Measurements from ENCODE around the gene PAK4. TPM values are rescaled to one million over a fixed set of nuclear protein-coding genes. Genes with fewer than 3 reads are reported as not detected.

PAK4 gene
- total RNA-seq, 1 donor: 9.0 TPM

DNA sequence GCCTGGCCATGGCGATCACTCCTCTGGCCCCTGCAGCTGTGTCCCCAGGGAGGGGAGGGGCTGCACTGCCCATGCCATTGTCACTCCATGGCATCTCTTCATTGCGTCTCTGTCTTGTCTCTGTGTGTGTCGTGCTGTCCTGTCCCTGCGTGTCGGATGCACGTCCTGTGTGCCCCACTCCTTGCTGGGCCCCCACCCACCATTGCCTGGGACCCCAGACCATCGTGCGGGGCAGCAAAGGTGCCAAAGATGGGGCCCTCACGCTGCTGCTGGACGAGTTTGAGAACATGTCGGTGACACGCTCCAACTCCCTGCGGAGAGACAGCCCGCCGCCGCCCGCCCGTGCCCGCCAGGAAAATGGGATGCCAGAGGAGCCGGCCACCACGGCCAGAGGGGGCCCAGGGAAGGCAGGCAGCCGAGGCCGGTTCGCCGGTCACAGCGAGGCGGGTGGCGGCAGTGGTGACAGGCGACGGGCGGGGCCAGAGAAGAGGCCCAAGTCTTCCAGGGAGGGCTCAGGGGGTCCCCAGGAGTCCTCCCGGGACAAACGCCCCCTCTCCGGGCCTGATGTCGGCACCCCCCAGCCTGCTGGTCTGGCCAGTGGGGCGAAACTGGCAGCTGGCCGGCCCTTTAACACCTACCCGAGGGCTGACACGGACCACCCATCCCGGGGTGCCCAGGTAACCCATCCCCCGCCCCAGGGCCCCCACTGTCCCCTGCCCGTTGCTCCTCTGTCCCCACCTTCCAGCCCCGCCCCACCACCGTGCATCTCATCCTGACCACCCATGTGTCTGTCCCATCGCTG is 47.3 kb downstream of the PAK4 start:
- TF ChIP-seq, protein P1, sequence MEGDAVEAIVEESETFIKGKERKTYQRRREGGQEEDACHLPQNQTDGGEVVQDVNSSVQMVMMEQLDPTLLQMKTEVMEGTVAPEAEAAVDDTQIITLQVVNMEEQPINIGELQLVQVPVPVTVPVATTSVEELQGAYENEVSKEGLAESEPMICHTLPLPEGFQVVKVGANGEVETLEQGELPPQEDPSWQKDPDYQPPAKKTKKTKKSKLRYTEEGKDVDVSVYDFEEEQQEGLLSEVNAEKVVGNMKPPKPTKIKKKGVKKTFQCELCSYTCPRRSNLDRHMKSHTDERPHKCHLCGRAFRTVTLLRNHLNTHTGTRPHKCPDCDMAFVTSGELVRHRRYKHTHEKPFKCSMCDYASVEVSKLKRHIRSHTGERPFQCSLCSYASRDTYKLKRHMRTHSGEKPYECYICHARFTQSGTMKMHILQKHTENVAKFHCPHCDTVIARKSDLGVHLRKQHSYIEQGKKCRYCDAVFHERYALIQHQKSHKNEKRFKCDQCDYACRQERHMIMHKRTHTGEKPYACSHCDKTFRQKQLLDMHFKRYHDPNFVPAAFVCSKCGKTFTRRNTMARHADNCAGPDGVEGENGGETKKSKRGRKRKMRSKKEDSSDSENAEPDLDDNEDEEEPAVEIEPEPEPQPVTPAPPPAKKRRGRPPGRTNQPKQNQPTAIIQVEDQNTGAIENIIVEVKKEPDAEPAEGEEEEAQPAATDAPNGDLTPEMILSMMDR (IDR thresholded peaks at IDR 0.05; ENCODE audit: insufficient read depth, low read length): no peak
- DNase-seq (ENCODE audit: low read depth): no peak
- no peak overlapping the region for H3K4me3 ChIP-seq (ENCODE audit: low read depth, low read length)

DNA sequence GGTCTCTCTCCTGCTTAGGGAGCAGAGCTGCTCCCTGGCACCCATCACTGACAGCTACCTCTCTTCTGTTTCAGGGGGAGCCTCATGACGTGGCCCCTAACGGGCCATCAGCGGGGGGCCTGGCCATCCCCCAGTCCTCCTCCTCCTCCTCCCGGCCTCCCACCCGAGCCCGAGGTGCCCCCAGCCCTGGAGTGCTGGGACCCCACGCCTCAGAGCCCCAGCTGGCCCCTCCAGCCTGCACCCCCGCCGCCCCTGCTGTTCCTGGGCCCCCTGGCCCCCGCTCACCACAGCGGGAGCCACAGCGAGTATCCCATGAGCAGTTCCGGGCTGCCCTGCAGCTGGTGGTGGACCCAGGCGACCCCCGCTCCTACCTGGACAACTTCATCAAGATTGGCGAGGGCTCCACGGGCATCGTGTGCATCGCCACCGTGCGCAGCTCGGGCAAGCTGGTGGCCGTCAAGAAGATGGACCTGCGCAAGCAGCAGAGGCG is 48.0 kb downstream of the PAK4 start:
- DNase-seq (ENCODE audit: low read depth): no peak
- TF ChIP-seq, protein P1 (IDR thresholded peaks at IDR 0.05; ENCODE audit: insufficient read depth, low read length): no peak

DNA sequence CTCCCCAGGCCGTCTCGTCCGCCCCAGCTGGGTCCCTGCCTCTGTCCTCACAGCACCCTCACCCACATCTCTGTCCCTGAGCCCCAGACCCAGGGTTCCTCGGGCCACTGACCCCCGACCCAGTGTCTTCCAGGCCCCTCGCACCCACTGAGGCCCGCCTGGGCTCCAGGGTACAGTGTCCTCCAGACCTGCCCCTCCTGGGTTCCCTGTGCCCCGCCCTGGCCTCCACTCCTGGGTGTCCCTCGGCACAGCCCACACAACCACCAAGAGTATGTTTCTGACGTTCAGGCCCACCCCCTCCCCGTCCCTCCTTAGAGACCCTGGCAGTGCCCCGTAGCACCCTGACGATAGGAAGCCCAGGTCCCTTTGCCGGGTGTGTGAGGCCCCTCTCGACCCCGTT is 48.6 kb downstream of the PAK4 start:
- DNase-seq (ENCODE audit: low read depth): no peak
- TF ChIP-seq, protein P1 (IDR thresholded peaks at IDR 0.05; ENCODE audit: insufficient read depth, low read length): no peak
- H3K4me3 ChIP-seq (ENCODE audit: low read depth, low read length): no peak overlapping the region

More for the DNA sequence above, 48.0 kb downstream of the PAK4 start:
- H3K4me3 ChIP-seq (ENCODE audit: low read depth, low read length): no peak overlapping the region

DNA sequence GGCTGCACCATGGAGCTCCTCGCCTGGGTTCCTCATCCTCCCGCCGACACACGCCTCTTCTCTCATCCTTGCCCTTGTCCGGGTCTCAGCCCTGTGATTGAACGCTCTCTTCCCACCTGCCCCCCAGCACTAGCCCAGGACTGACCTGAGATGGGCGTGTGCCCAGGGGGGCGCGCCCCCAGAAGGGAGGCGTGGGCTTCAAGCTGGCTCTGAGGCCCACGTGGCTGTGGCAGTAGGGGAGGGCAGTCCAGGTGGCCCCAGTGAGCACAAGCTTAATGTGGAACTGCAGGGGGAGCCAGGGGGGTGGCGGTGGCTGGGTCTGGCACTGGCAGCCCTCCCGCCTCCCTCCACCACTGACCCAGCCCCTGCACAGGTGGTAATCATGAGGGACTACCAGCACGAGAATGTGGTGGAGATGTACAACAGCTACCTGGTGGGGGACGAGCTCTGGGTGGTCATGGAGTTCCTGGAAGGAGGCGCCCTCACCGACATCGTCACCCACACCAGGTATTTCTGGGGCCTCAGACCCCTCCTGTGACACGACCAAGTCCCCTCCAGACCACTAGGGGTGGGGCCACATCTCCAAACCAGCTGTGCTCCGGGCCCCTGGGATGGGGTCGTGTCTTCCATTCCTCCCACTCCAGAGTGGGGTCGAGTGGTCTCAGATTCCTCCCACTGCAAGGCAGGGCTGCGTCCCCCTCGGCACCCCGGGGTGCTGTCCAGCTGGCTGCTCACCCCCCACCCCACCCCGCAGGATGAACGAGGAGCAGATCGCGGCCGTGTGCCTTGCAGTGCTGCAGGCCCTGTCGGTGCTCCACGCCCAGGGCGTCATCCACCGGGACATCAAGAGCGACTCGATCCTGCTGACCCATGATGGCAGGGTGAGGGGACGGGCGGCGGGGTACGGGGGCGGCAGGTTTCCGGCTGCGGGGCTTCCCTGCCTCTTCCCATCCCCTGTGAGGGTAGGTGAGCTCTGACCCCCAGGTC is 49.3 kb downstream of the PAK4 start:
- H3K4me3 ChIP-seq (ENCODE audit: low read depth, low read length): no peak overlapping the region
- no peak for DNase-seq (ENCODE audit: low read depth)
- TF ChIP-seq, protein P1 (IDR thresholded peaks at IDR 0.05; ENCODE audit: insufficient read depth, low read length): no peak

DNA sequence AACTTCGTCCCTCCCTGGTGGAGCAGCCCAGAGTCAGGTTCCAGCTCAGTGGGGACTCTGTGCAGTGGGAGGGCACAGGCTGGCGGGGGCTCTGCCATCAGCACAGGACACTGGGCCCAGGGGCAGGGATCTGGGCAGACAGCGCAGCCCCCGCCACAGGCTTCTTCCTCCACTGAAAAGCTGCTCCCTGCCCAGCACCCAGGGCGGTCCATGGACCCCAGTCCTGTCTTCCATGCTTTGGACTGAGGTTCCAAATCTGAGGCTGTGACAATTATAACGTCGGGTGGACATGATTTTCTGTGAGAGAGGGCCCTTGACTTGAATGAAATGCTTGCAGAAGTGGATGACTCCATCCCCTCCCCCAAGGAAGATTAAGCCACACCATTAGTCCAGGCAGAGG is 50.0 kb downstream of the PAK4 start:
- DNase-seq (ENCODE audit: low read depth): no peak
- TF ChIP-seq, protein P1 (IDR thresholded peaks at IDR 0.05; ENCODE audit: insufficient read depth, low read length): no peak
- H3K4me3 ChIP-seq (ENCODE audit: low read depth, low read length): no peak overlapping the region

DNA sequence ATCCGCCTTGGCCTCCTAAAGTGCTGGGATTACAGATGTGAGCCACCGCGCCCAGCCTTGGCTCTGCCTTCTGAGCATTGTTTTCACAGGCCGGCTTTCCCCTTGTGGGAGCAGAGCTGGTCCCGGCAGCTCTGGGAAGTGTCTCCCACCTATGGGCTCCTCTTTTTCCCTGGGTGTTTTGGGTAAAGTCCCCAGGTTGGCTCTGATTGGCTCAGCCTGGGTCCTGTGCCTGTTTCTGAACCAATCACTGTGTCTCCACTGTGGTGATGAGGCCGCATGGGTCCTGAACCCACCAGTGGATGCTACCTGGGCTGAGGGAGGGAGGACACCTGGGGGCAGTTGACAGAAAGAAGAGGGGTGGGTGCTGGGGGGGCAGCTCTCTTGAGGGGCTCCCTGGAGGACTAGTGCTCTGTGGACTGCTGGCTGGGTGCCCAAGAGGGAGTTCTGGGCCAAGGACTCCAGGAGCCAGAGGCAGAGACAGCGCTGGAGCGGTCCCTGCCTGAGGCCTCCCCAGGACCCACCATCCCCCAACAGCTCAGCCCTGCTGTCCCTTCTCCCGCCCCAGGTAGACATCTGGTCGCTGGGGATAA is 51.6 kb downstream of the PAK4 start:
- no peak for DNase-seq (ENCODE audit: low read depth)
- no peak overlapping the region for H3K4me3 ChIP-seq (ENCODE audit: low read depth, low read length)
- TF ChIP-seq, protein P1 (IDR thresholded peaks at IDR 0.05; ENCODE audit: insufficient read depth, low read length): no peak

All from fibroblast of the aortic adventitia (primary cell).